HepG2 (cell line): ENCODE results near the gene ADCY9. TPM values are rescaled to one million over a fixed set of nuclear protein-coding genes. Genes with fewer than 3 reads are reported as not detected.

ENCODE experiments used
- CENPX ChIP-seq: sonication (generic); formaldehyde crosslinking; IDR thresholded peaks from 2 replicates; pipeline ENCODE4 v1.9.0; 2021; ENCODE audit warnings: mild to moderate bottlenecking, missing genetic modification reagents, moderate library complexity
- ELF3 ChIP-seq: IDR thresholded peaks from 2 replicates; pipeline ENCODE4 v1.6.1; 2016; ENCODE audit warnings: missing genetic modification reagents, missing compliant biosample characterization
- ELF4 ChIP-seq: sonication (generic); formaldehyde crosslinking; IDR thresholded peaks from 2 replicates; pipeline ENCODE4 v1.5.0; 2020; ENCODE audit warnings: missing genetic modification reagents, mild to moderate bottlenecking, moderate library complexity, borderline replicate concordance
- FOXA1 ChIP-seq, 2 experiments: fragments of 450-650 bp in 1 of 2; sonication (generic) in 1 of 2; formaldehyde crosslinking in 1 of 2; IDR thresholded peaks; 2 replicates each; pipeline versions ENCODE4 v1.4.0 to v1.6.1; 2016 to 2020; ENCODE audit warnings: missing genetic modification reagents in 1 of 2
- GATAD1 ChIP-seq: IDR thresholded peaks from 2 replicates; pipeline ENCODE4 v1.6.1; 2016; ENCODE audit warnings: missing genetic modification reagents, missing compliant biosample characterization
- GLI4 ChIP-seq: sonication (generic); formaldehyde crosslinking; IDR thresholded peaks from 2 replicates; pipeline ENCODE4 v1.5.1; 2020; ENCODE audit warnings: missing genetic modification reagents, mild to moderate bottlenecking, moderate library complexity, borderline replicate concordance
- HNF4A ChIP-seq: sonication (generic); formaldehyde crosslinking; IDR thresholded peaks from 2 replicates; pipeline ENCODE4 v1.4.0; 2020; ENCODE audit warnings: missing genetic modification reagents
- HNRNPL ChIP-seq: fragments of 200-400 bp; formaldehyde crosslinking; IDR thresholded peaks from 2 replicates; pipeline ENCODE4 v1.6.1; 2017; ENCODE audit warnings: mild to moderate bottlenecking, low read depth, low read length
- MAFF ChIP-seq: IDR thresholded peaks from 2 replicates; pipeline ENCODE4 v1.6.1; 2011; ENCODE audit warnings: low read depth, low read length, improper control_type of control experiment
- MED13 ChIP-seq: sonication (generic); formaldehyde crosslinking; IDR thresholded peaks from 2 replicates; pipeline ENCODE4 v1.5.0; 2020; ENCODE audit warnings: missing genetic modification reagents
- NR1H2 ChIP-seq: sonication (generic); formaldehyde crosslinking; IDR thresholded peaks from 2 replicates; pipeline ENCODE4 v1.8.1; 2022; ENCODE audit warnings: low read depth, missing genetic modification reagents, borderline replicate concordance
- ZEB1 ChIP-seq: IDR thresholded peaks from 2 replicates; pipeline ENCODE4 v1.6.1; 2012; ENCODE audit warnings: mild to moderate bottlenecking, low read depth, inconsistent platforms; ENCODE audit not compliant: insufficient replicate concordance
- ZNF121 ChIP-seq: sonication (generic); formaldehyde crosslinking; IDR thresholded peaks from 2 replicates; pipeline ENCODE4 v1.5.0; 2020; ENCODE audit warnings: mild to moderate bottlenecking, missing genetic modification reagents
- ZNF124 ChIP-seq: sonication (generic); formaldehyde crosslinking; IDR thresholded peaks from 2 replicates; pipeline ENCODE4 v1.4.0; 2020; ENCODE audit warnings: missing genetic modification reagents
- ZNF530 ChIP-seq: sonication (generic); formaldehyde crosslinking; IDR thresholded peaks from 2 replicates; pipeline ENCODE4 v1.5.0; 2020; ENCODE audit warnings: low read depth, mild to moderate bottlenecking, missing genetic modification reagents
- ZNF749 ChIP-seq: sonication (generic); formaldehyde crosslinking; IDR thresholded peaks from 2 replicates; pipeline ENCODE4 v1.8.0; 2022; ENCODE audit warnings: mild to moderate bottlenecking, missing genetic modification reagents, moderate library complexity, borderline replicate concordance
- polyA plus RNA-seq, 8 experiments: library from polyadenylated mRNA; depleted of rRNA in 3 of 8; stranded (reverse) in 7 of 8; unstranded in 1 of 8; fragments of >200 nt; fragmentation: Illumina TruSeq in 4 of 8; extraction: Trizol in 4 of 8; gene quantifications; 2 replicates each; pipeline versions ENCODE4 v1.2.1 to v1.2.3, GENCODE V29; 2011 to 2016; ENCODE audit warnings: low read depth in 4 of 8, missing spikeins in 1 of 8, mixed read lengths in 1 of 8; ENCODE audit not compliant: insufficient read depth in 1 of 8
- total RNA-seq, 5 experiments: library from RNA; depleted of rRNA; stranded (reverse); fragments of >200 nt; fragmentation: Illumina TruSeq; extraction: Trizol; gene quantifications; 2 replicates each; pipeline ENCODE4 v1.2.3, GENCODE V29; 2016; ENCODE audit warnings: low read depth in 1 of 5
- TF ChIP-seq, protein P1 (sequence below): sonication (generic); formaldehyde crosslinking; IDR thresholded peaks from 2 replicates; pipeline ENCODE4 v1.5.0; 2020; ENCODE audit warnings: mild to moderate bottlenecking, missing genetic modification reagents, borderline replicate concordance
- TF ChIP-seq, protein P2 (sequence below): sonication (generic); formaldehyde crosslinking; IDR thresholded peaks from 2 replicates; pipeline ENCODE4 v1.5.0; 2020; ENCODE audit warnings: missing genetic modification reagents

The ADCY9 gene
- total and polyA plus RNA-seq, 2 of the 13 experiments (the other 11 are each of a cell fraction or from before 2014, with no cell fraction given), result 11.2 to 13.9 TPM

DNA sequence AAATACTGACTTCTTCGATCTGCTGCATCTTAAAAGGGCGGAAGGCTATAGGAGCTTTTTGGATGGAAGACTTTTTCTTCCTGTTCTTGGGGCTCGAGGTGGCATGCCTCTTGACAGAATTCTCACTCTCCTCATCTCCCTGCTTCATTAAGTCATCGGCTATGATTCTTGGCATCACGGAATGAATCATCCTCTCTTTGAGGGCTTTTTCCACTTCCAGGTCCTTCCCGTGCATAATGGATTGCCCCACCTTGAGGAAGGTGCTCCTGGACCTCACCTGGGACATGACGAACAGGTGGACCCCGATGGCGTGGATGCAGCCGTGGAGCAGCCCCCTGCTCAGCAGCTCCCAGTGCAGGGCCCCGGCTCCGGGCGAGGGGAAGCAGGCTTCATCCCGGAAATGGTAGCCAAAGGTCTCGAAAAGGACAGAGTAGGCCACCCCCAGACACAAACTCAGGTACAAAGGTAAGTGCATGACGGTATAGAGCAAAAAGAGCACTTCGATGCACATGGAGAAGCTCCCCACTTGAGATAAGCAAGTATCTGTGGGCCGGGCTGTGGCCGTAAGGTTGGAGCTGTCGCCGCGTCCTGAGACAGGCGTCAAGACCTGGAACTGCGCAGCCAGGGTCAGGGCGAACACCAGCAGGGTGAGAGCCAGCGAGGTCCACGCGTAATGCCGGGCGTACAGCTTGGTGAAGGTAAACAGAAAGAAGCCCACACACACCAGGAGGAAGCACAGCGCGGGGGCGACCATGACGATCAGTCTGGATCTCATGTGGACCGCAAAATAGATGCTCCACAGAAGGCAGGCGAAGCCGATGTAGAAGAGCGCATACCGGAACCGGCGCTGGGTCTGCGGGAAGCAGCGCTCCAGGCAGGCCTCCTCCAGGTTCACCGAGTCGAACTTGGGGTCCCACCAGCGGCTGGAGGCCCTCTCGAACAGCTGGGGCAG is 1.7 kb downstream of the ADCY9 start (continued):
- TF ChIP-seq, protein P1, sequence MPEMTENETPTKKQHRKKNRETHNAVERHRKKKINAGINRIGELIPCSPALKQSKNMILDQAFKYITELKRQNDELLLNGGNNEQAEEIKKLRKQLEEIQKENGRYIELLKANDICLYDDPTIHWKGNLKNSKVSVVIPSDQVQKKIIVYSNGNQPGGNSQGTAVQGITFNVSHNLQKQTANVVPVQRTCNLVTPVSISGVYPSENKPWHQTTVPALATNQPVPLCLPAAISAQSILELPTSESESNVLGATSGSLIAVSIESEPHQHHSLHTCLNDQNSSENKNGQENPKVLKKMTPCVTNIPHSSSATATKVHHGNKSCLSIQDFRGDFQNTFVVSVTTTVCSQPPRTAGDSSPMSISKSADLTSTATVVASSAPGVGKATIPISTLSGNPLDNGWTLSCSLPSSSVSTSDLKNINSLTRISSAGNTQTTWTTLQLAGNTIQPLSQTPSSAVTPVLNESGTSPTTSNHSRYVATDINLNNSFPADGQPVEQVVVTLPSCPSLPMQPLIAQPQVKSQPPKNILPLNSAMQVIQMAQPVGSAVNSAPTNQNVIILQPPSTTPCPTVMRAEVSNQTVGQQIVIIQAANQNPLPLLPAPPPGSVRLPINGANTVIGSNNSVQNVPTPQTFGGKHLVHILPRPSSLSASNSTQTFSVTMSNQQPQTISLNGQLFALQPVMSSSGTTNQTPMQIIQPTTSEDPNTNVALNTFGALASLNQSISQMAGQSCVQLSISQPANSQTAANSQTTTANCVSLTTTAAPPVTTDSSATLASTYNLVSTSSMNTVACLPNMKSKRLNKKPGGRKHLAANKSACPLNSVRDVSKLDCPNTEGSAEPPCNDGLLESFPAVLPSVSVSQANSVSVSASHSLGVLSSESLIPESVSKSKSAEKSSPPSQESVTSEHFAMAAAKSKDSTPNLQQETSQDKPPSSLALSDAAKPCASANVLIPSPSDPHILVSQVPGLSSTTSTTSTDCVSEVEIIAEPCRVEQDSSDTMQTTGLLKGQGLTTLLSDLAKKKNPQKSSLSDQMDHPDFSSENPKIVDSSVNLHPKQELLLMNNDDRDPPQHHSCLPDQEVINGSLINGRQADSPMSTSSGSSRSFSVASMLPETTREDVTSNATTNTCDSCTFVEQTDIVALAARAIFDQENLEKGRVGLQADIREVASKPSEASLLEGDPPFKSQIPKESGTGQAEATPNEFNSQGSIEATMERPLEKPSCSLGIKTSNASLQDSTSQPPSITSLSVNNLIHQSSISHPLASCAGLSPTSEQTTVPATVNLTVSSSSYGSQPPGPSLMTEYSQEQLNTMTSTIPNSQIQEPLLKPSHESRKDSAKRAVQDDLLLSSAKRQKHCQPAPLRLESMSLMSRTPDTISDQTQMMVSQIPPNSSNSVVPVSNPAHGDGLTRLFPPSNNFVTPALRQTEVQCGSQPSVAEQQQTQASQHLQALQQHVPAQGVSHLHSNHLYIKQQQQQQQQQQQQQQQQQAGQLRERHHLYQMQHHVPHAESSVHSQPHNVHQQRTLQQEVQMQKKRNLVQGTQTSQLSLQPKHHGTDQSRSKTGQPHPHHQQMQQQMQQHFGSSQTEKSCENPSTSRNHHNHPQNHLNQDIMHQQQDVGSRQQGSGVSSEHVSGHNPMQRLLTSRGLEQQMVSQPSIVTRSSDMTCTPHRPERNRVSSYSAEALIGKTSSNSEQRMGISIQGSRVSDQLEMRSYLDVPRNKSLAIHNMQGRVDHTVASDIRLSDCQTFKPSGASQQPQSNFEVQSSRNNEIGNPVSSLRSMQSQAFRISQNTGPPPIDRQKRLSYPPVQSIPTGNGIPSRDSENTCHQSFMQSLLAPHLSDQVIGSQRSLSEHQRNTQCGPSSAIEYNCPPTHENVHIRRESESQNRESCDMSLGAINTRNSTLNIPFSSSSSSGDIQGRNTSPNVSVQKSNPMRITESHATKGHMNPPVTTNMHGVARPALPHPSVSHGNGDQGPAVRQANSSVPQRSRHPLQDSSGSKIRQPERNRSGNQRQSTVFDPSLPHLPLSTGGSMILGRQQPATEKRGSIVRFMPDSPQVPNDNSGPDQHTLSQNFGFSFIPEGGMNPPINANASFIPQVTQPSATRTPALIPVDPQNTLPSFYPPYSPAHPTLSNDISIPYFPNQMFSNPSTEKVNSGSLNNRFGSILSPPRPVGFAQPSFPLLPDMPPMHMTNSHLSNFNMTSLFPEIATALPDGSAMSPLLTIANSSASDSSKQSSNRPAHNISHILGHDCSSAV (CRISPR knock-in tag), result no peak
- TF ChIP-seq ELF4 (CRISPR knock-in tag) (no peak), GATAD1 (0 out of 2 replicates have a peak, but pooled peaks have one; percentile 43), ZNF749 (CRISPR knock-in tag) (0 out of 2 replicates have a peak, but pooled peaks have one; percentile 3), CENPX (no peak), ZNF124 (CRISPR knock-in tag) (no peak), ZNF121 (CRISPR knock-in tag) (0 out of 2 replicates have a peak, but pooled peaks have one; percentile 38), ELF3 (CRISPR knock-in tag) (peak; percentile 64; the same call in 1 of the 2 replicates), FOXA1 (IDR thresholded peaks at IDR 0.05) (no peak), FOXA1 (CRISPR knock-in tag; IDR thresholded peaks at IDR 0.05) (no peak; the same call in 1 of the 2 replicates), MAFF (no peak), HNRNPL (no peak), NR1H2 (CRISPR knock-in tag) (no peak), HNF4A (CRISPR knock-in tag) (no peak), MED13 (no peak), ZNF530 (CRISPR knock-in tag) (no peak), ZEB1 (no peak), GLI4 (no peak)
- TF ChIP-seq, protein P2, sequence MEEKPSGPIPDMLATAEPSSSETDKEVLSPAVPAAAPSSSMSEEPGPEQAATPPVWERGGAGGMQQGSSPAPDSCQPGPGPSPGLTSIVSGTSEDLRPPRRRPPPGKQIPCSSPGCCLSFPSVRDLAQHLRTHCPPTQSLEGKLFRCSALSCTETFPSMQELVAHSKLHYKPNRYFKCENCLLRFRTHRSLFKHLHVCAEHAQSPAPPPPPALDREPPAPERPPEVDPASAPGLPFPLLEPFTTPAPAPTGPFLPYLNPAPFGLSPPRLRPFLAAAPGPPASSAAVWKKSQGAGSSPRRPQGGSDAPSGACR (CRISPR knock-in tag), result no peak
